Measurements from ENCODE around the gene CILP. TPM values are rescaled to one million over a fixed set of nuclear protein-coding genes. Genes with fewer than 3 reads are reported as not detected.

The CILP gene, protein sequence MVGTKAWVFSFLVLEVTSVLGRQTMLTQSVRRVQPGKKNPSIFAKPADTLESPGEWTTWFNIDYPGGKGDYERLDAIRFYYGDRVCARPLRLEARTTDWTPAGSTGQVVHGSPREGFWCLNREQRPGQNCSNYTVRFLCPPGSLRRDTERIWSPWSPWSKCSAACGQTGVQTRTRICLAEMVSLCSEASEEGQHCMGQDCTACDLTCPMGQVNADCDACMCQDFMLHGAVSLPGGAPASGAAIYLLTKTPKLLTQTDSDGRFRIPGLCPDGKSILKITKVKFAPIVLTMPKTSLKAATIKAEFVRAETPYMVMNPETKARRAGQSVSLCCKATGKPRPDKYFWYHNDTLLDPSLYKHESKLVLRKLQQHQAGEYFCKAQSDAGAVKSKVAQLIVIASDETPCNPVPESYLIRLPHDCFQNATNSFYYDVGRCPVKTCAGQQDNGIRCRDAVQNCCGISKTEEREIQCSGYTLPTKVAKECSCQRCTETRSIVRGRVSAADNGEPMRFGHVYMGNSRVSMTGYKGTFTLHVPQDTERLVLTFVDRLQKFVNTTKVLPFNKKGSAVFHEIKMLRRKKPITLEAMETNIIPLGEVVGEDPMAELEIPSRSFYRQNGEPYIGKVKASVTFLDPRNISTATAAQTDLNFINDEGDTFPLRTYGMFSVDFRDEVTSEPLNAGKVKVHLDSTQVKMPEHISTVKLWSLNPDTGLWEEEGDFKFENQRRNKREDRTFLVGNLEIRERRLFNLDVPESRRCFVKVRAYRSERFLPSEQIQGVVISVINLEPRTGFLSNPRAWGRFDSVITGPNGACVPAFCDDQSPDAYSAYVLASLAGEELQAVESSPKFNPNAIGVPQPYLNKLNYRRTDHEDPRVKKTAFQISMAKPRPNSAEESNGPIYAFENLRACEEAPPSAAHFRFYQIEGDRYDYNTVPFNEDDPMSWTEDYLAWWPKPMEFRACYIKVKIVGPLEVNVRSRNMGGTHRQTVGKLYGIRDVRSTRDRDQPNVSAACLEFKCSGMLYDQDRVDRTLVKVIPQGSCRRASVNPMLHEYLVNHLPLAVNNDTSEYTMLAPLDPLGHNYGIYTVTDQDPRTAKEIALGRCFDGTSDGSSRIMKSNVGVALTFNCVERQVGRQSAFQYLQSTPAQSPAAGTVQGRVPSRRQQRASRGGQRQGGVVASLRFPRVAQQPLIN
- total RNA-seq (49.3 TPM), polyA plus RNA-seq (72.2 TPM)

DNA sequence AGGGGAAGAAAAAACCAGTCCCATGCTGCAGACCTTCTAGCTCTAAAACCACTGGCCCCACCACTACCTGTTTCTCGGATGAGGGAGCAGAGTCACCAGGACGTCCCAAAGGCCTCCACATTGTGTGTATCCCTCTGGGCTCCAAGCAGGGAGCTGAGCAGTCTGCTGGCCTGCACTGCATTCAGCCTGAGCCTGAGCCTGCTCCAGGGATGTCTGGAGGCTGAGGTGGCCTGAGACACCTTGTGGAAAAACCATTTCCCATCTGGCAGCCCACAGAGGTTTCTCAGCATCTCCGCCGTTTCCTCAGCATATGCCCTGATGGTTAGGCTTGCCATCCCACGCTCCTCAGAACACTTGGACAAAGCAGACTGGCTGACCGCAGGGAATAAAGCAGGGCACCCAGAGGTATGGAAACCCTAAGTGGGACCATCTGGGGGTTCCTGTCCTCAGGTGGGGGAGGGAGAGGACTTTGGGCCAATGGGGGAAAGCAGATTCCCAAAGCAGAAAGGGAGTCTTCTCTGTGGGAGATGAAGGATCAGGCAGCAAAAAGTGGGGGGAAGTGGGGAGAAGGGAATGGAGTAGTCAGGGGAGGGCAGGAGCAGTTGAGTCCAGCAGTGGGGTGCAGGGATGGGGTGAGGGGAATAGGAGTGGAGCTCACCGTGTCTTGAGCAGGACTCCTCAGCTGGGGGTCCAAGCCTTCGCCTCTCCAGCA, at the start of gene CILP:
TSS of gene CILP (minus strand) at position 704 of the 712 bp plus-strand sequence. CDS start 1,718 bp downstream, outside the sequence.
- no peak within 1 kb of the TSS for H3K27ac ChIP-seq (ENCODE audit: low read depth)
- no peak for DNase-seq (ENCODE audit: extremely low spot score)
- no peak within 1 kb of the TSS for H3K4me3 ChIP-seq (ENCODE audit: low read depth, low read length)
- H3K36me3 ChIP-seq (ENCODE audit: insufficient read depth) = no peaks in the 10 kb centered on the region
- WGBS = 63% methylated on average over 8 of the region's 8 CpGs
- no peaks in the 10 kb centered on the region for H3K4me1 ChIP-seq (ENCODE audit: insufficient read depth)

DNA sequence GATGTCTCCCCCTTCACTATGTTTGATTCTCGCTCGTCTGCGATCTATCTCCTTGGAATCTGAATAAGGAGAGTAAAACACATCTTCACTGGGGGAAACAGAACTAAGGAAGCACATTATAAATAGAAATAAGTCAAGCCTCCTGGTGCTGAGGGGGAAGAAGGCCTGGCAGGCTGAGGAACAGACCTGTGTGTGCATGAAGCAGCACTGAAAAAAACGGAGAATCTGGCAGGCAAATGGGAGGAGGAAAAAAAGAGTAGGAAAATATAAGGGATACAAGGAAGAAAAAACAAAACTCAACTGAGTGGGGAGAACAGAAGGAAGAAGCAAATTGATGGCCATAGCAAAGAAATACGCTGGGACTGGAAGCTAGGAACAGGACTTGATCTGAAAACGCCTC, 49.7 kb upstream of the CILP start:
- Histone ChIP-seq H3K36me3 (ENCODE audit: insufficient read depth) (peaks cover 4% of the 10 kb centered on the region), H3K27ac (ENCODE audit: low read depth) (no peak overlapping the region), H3K4me1 (ENCODE audit: insufficient read depth) (no peaks in the 10 kb centered on the region), H3K4me3 (ENCODE audit: low read depth, low read length) (no peak overlapping the region)
- DNase-seq (ENCODE audit: extremely low spot score) = no peak
- WGBS = 90% methylated on average over 6 of the region's 6 CpGs

DNA sequence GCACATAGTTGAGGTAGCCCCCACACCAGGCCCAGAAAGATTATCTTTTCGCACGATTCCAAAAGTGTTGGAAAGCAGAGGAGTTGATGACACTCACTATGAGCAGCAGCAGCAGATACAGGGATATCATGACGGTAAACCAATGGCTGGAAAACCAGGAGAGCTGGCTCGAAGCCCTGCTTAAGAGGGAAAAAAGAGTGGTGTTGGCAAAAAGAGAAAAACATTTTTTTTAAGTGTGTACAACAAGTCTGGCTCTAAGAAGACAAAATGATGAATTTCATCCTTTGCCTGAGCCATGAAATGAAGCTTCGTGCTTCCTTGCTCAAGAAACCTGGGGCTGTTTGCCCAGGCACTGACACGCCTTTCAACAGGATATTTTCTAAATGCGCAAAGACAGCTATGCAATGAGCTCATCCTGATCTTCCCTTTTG, 48.1 kb upstream of the CILP start:
- H3K4me1 ChIP-seq (ENCODE audit: insufficient read depth) = no peaks in the 10 kb centered on the region
- 30% methylated on average over 7 of the region's 7 CpGs for WGBS
- H3K27ac ChIP-seq (ENCODE audit: low read depth) = peak overlapping the region; percentile 65
- peaks cover 4% of the 10 kb centered on the region for H3K36me3 ChIP-seq (ENCODE audit: insufficient read depth)
- no peak overlapping the region for H3K4me3 ChIP-seq (ENCODE audit: low read depth, low read length)
- peak; percentile 43 for DNase-seq (ENCODE audit: extremely low spot score)

DNA sequence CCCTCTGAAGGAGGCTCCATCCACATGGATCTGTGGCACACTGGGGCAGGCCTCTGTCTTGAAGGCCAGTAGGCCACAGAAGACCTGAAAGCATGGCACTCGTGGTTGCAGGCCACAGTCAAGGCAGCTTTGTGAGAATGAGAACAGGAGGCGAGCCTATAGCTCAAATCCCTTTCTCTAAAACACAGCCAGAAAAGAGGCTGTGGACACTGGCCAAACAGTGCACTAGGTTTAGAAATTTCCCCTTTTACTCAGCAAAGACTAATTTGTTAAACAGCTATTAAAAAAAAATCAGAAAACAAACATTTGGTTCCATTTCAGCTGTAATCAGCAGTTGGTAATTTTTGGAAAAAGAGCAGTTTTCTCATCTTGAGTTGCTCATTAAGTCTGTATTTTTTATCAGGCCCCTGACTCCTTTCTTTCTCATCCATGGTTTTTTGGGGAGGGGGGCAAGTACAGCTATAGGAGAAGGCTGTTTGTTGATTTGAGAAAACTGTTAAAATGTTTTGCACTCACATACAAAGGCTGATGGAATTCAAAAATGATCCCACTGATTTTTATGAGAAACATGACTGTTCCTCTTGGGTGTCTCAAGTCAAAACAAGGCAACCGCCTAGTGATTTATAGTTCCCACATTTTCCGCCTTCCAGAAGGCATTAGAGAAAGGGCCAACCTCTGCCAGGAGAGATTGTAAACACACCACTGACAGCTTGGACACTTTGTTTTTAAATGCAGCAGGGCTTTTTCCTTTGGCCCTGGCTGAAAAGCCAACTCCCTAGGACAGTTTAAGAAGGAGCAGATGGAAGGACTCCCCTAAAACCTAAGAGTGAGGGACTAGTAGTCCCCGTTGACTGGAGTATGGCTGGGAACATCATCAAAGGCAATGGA, 47.3 kb upstream of the CILP start:
- H3K36me3 ChIP-seq (ENCODE audit: insufficient read depth) = peaks cover 4% of the 10 kb centered on the region
- H3K4me3 ChIP-seq (ENCODE audit: low read depth, low read length) = no peak overlapping the region
- H3K27ac ChIP-seq (ENCODE audit: low read depth) = peak overlapping the region; percentile 65
- peak; percentile 72 for DNase-seq (ENCODE audit: extremely low spot score)
- no peaks in the 10 kb centered on the region for H3K4me1 ChIP-seq (ENCODE audit: insufficient read depth)
- 30% methylated on average over 5 of the region's 5 CpGs for WGBS

DNA sequence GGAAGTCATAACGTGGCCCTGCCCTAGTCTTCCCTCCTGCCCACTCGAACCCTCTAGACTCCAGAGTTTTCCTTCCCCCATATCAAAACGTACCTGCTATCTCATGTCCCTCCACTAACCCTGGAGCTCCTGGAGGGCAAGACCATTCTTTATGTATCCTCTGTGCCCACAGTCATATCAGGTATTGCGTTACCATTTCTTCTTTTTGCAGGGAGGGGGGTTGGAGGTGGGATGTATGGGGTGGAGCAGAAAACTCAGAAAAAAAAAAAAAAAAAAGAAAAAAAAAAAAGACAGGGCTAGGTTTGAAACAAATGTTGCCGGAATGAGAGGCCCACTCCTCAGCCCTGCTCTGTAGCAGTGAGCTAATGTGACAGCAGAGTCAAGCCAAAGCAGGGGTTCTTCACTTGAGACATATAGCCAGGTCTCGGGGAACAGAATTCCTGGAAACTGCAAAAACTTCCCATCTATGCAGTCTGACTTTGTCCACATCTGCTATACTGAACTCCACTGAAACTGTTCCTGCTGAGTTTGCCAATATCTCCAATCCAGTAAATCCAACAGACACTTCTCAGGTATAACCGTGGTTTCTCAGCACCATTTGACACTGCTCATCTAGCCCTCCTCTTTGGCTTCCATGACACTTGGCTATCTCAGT, 44.3 kb upstream of the CILP start:
- peaks cover 4% of the 10 kb centered on the region for H3K36me3 ChIP-seq (ENCODE audit: insufficient read depth)

DNA sequence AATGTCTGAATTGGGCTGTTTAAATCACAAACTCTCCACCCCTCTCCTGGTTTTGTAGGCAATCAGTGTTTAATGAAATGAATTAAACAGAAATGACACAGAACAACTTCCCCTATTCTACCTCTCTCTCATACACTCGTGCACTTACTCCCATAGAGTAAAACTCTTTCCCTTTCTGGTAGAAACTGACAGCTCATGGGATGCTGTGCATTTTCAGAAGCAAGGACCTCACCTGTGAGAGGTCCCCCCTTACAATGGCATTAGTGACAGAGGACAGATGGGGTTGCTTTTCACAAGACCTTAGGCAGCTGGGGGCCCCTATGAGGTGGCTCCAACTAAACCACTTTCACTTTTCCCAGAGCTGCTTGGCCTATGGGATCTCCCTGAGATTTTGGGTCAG, 43.5 kb upstream of the CILP start:
- no peak overlapping the region for H3K4me3 ChIP-seq (ENCODE audit: low read depth, low read length)
- DNase-seq (ENCODE audit: extremely low spot score) = no peak
- peaks cover 4% of the 10 kb centered on the region for H3K36me3 ChIP-seq (ENCODE audit: insufficient read depth)
- no peaks in the 10 kb centered on the region for H3K4me1 ChIP-seq (ENCODE audit: insufficient read depth)
- 58% methylated on average over 1 of the region's 1 CpG for WGBS
- H3K27ac ChIP-seq (ENCODE audit: low read depth) = no peak overlapping the region

More for the DNA sequence above, 44.3 kb upstream of the CILP start:
- Histone ChIP-seq H3K4me1 (ENCODE audit: insufficient read depth) (no peaks in the 10 kb centered on the region), H3K27ac (ENCODE audit: low read depth) (no peak overlapping the region), H3K4me3 (ENCODE audit: low read depth, low read length) (no peak overlapping the region)
- WGBS = 94% methylated on average over 7 of the region's 7 CpGs
- DNase-seq (ENCODE audit: extremely low spot score) = no peak

DNA sequence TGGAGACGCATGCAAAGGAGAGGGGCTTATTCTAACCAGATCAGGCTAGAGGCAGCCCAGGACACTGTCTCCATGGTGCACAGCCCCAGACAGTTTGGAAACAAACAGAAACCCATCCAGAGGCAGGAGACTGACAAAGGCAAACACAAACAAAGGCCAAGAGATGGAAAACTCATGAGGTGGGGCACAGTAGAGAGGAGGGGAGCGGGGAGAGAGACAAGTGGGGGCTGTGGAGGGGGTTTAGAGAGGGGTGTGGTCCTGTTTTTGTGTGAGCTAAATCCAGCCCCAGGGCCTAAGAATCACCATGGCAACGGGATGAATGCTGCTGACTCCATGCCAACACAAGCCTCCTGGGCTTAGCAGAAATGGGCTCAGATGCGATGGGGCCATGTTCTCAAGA, 43.1 kb upstream of the CILP start:
- WGBS = 34% methylated on average over 4 of the region's 4 CpGs
- DNase-seq (ENCODE audit: extremely low spot score) = no peak

DNA sequence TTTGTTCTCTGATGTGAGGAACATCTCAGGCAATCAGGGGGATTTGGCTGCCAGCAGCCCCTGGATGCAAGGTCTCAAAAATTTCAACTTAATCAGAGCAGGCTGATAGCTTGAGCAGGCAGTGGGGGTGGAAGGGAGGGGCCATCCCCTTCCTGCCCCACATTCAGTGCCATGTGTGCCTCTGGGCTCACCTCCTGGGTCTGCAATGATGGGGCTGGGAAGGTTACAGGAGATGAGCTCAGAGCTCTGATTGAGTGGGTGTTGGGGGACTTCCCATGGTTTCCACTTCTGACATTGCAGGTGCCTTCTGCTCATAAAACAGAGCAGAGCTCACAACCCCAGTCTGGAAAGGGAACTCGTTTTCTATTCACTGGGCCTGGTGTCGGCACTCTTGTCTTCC, 38.4 kb upstream of the CILP start:
- no peak for DNase-seq (ENCODE audit: extremely low spot score)
- no peaks in the 10 kb centered on the region for H3K4me1 ChIP-seq (ENCODE audit: insufficient read depth)
- H3K4me3 ChIP-seq (ENCODE audit: low read depth, low read length) = no peak overlapping the region
- no peak overlapping the region for H3K27ac ChIP-seq (ENCODE audit: low read depth)
- no peaks in the 10 kb centered on the region for H3K36me3 ChIP-seq (ENCODE audit: insufficient read depth)
- WGBS = 73% methylated on average over 2 of the region's 2 CpGs

More for the DNA sequence above, 43.1 kb upstream of the CILP start:
- Histone ChIP-seq H3K27ac (ENCODE audit: low read depth) (no peak overlapping the region), H3K4me1 (ENCODE audit: insufficient read depth) (no peaks in the 10 kb centered on the region), H3K4me3 (ENCODE audit: low read depth, low read length) (no peak overlapping the region), H3K36me3 (ENCODE audit: insufficient read depth) (peaks cover 3% of the 10 kb centered on the region)

DNA sequence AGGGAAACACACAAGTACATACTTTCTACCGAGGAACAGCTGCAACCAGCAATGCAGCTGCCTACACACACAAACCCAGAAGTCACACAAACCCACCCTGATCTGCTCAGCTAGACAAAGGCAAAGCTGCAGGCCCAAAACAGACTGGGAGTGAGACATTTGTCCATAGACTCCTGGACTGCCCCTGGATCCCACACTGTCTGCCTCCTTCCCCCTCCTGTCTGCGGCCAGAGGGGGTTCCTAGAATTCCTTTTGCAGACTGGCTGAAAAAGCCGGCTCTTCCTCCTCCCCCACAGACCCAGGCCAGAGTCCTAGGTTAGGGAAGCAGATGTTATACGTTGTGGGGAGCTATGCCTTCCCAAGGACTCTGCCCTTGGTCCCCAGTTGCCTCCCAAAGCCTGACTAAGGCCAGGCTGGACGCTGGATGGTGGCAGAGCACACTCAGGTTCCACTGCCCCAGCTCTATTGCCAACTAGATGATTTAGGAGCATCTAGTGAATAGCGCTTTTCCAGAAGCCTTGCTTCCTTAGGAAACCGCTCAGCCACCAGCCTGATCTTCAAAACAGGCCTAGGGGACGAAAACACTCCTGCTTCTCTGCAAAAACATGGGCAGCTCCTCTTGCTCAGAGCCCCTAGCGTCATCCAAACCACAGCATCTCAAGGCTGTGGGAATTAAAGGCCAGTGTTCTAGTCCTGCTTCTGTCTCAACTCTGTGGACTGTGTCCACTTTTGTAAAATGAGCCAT, 37.4 kb upstream of the CILP start:
- H3K4me3 ChIP-seq (ENCODE audit: low read depth, low read length) = no peak overlapping the region
- no peak for DNase-seq (ENCODE audit: extremely low spot score)
- no peaks in the 10 kb centered on the region for H3K36me3 ChIP-seq (ENCODE audit: insufficient read depth)
- 60% methylated on average over 9 of the region's 9 CpGs for WGBS
- H3K4me1 ChIP-seq (ENCODE audit: insufficient read depth) = no peaks in the 10 kb centered on the region
- no peak overlapping the region for H3K27ac ChIP-seq (ENCODE audit: low read depth)

DNA sequence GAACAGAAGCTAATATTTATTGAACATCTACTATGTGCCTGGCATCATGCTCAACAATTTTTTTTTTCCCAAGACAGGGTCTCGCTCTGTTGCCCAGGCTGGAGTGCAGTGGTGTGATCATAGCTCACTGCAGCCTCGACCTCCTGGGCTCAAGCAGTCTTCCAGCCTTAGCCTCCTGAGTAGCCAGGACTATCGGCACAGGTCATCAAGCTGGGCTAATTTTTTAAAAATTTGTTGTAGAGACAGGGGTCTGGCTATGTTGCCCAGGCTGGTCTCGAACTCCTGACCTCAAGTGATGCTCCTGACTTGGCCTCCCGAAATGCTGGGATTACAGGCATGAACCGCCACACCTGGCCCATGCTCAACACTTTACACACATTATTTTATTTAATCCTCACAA, 35.7 kb upstream of the CILP start:
- Histone ChIP-seq H3K4me3 (ENCODE audit: low read depth, low read length) (no peak overlapping the region), H3K36me3 (ENCODE audit: insufficient read depth) (no peaks in the 10 kb centered on the region), H3K4me1 (ENCODE audit: insufficient read depth) (no peaks in the 10 kb centered on the region), H3K27ac (ENCODE audit: low read depth) (no peak overlapping the region)
- no peak for DNase-seq (ENCODE audit: extremely low spot score)
- WGBS = 94% methylated on average over 6 of the region's 6 CpGs

DNA sequence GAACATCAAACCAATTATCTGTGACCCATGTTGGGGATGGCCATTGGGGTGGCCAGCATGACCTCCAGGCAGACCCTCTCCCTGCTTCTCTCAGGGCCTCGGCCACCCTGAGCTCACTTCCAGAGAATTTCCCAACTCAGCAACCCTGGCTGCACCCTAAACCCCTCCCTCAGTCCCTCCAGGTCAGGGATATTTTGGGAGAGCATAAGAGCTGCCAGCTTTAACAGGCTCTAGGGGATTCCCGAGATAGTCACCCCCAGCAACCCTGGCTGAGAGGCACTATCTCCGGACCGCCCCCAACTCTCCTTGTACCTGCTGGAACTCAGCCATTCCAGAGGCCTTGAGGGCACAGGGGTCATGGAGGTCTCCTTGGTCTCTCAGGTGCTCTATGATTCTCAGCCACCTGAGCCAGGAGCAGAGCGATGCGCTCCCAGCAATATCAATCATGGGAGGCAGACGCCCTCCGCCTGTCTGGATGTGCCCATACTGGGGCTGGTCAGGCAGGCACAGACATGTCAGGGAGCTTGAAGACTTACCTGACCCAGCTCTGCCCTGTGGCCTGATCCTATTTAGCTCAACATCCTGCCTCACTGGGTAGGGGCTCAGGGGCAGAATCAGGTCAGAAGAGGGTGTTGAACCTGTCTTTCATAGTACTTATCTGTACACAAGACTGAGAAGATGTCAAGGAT, 34.9 kb upstream of the CILP start:
- H3K27ac ChIP-seq (ENCODE audit: low read depth) = no peak overlapping the region
- no peak overlapping the region for H3K4me3 ChIP-seq (ENCODE audit: low read depth, low read length)
- WGBS = 74% methylated on average over 8 of the region's 8 CpGs
- DNase-seq (ENCODE audit: extremely low spot score) = no peak
- H3K36me3 ChIP-seq (ENCODE audit: insufficient read depth) = no peaks in the 10 kb centered on the region
- H3K4me1 ChIP-seq (ENCODE audit: insufficient read depth) = no peaks in the 10 kb centered on the region

Measured in urinary bladder (tissue), 4 donors.